Eye (tissue), 1 donor: Measurements from ENCODE around the gene SETD2.

Source experiments
- DNase-seq: peaks from one replicate; pipeline ENCODE4 v3.0.0-alpha.2; 2015

Gene SETD2

GRCh38 chr3:47006145-47006651, 157.7 kb downstream of the SETD2 start:
- DNase-seq: no peak

- DNase-seq: no peak
Measured at GRCh38 chr3:47005212-47006144, 158.4 kb downstream of the SETD2 start.

- DNase-seq: no peak
Measured at GRCh38 chr3:47004369-47005211, 159.3 kb downstream of the SETD2 start.

- no peak for DNase-seq
Measured at GRCh38 chr3:47003461-47004368, 160.2 kb downstream of the SETD2 start.

GRCh38 chr3:47003056-47003410, 160.9 kb downstream of the SETD2 start:
- no peak for DNase-seq

GRCh38 chr3:47002171-47003055, 161.5 kb downstream of the SETD2 start:
- peak; percentile 26 for DNase-seq

GRCh38 chr3:47001731-47002170, 162.2 kb downstream of the SETD2 start:
- no peak for DNase-seq

- DNase-seq: no peak
Measured at GRCh38 chr3:47000922-47001730, 162.8 kb downstream of the SETD2 start.

- no peak for DNase-seq
Measured at GRCh38 chr3:47000198-47000815, 163.6 kb downstream of the SETD2 start.

- no peak for DNase-seq
Measured at GRCh38 chr3:46999516-47000197, 164.3 kb downstream of the SETD2 start.

- no peak for DNase-seq
Measured at GRCh38 chr3:46998852-46999515, 164.9 kb downstream of the SETD2 start.

- peak; percentile 70 for DNase-seq
Measured at GRCh38 chr3:46998121-46998851, 165.6 kb downstream of the SETD2 start.

GRCh38 chr3:46997453-46998091, 166.3 kb downstream of the SETD2 start:
- no peak for DNase-seq

GRCh38 chr3:46996689-46997452, 167.0 kb downstream of the SETD2 start:
- no peak for DNase-seq

GRCh38 chr3:46995901-46996562, 167.9 kb downstream of the SETD2 start:
- no peak for DNase-seq
